Uterus (tissue), 4 donors: ENCODE results near the gene KCNK10. TPM values are rescaled to one million over a fixed set of nuclear protein-coding genes. Genes with fewer than 3 reads are reported as not detected.

Experiments
- DNase-seq, 2 donors: peaks; one replicate each; pipeline ENCODE4 v3.0.0-alpha.2; 2019 to 2020
- H3K27ac ChIP-seq, 2 donors: fragments of 200-600 bp; sonication (generic); 1 replicate in 1 of 2; 2 replicates in 1 of 2; pipeline ENCODE4 v1.5.1; 2016 to 2018
- H3K27me3 ChIP-seq, 2 donors: fragments of 200-600 bp; sonication (generic); one replicate each; pipeline ENCODE4 v1.5.1; 2018 to 2019; ENCODE audit warnings: control low read depth in 1 of 2
- H3K36me3 ChIP-seq, 2 donors: fragments of 200-600 bp; sonication (generic); one replicate each; pipeline ENCODE4 v1.5.1; 2019; ENCODE audit warnings: control low read depth in 1 of 2
- H3K4me1 ChIP-seq, 2 donors: fragments of 200-600 bp; sonication (generic); one replicate each; pipeline ENCODE4 v1.5.1; 2018 to 2019; ENCODE audit warnings: control low read depth in 1 of 2
- H3K4me3 ChIP-seq, 2 donors: fragments of 200-600 bp; sonication (generic); 1 replicate in 1 of 2; 2 replicates in 1 of 2; pipeline ENCODE4 v1.5.1; 2018 to 2019; ENCODE audit warnings: mild to moderate bottlenecking in 1 of 2
- H3K9me3 ChIP-seq, 2 donors: fragments of 200-600 bp; sonication (generic); one replicate each; pipeline ENCODE4 v1.5.1; 2019; ENCODE audit warnings: control low read depth in 1 of 2
- CTCF ChIP-seq, 4 experiments: fragments of 200-600 bp in 2 of 4; fragments of 450-650 bp in 2 of 4; sonication (generic) in 2 of 4; IDR thresholded peaks; one replicate each; pipeline ENCODE4 v1.5.1; 2016 to 2019; ENCODE audit warnings: antibody characterized with exemption in 4 of 4, mild to moderate bottlenecking in 2 of 4, moderate library complexity in 1 of 4
- POLR2A ChIP-seq, 2 donors: fragments of 450-650 bp; IDR thresholded peaks; one replicate each; pipeline ENCODE4 v1.6.1; 2016; ENCODE audit warnings: antibody characterized with exemption in 2 of 2, mild to moderate bottlenecking in 1 of 2, moderate library complexity in 1 of 2
- intact Hi-C: fragments of 100-400 bp; cut with DNase I; formaldehyde crosslinking; loops from one replicate; pipeline ENCODE4 v1.15.1; 2023; ENCODE audit warnings: low total_unique reads
- total RNA-seq, 4 donors: library from RNA; depleted of rRNA in 3 of 4; stranded (reverse); fragments of >200 nt in 3 of 4; gene quantifications; one replicate each; pipeline versions ENCODE4 v1.1.0 to v1.2.4, GENCODE V29; 2014 to 2023
- donor health status: DM: yes; HTN: yes; CAD: no.

Gene KCNK10
- total RNA-seq, 4 donors from 2014 or later, result 0.14 TPM; not detected in 3

- H3K36me3 ChIP-seq, result no peaks in the 10 kb centered on the region
- no peak for DNase-seq
- TF ChIP-seq POLR2A (IDR thresholded peaks at IDR 0.05), result no peak
- no peak for TF ChIP-seq CTCF (IDR thresholded peaks at IDR 0.05)
- H3K27ac ChIP-seq, result no peak overlapping the region
- no peak overlapping the region for H3K4me3 ChIP-seq
- H3K27me3 ChIP-seq, result no peaks in the 10 kb centered on the region
- intact Hi-C loops, result no loop called here
- no peaks in the 10 kb centered on the region for H3K9me3 ChIP-seq
- H3K4me1 ChIP-seq, result no peaks in the 10 kb centered on the region
Observed at GRCh38 chr14:88342980-88343379, 19.9 kb upstream of the KCNK10 start.

GRCh38 chr14:88340357-88340756 is 17.3 kb upstream of the KCNK10 start:
- no peak overlapping the region for H3K27ac ChIP-seq
- H3K27me3 ChIP-seq, result no peaks in the 10 kb centered on the region
- no peaks in the 10 kb centered on the region for H3K4me1 ChIP-seq
- no peak for DNase-seq
- no peak overlapping the region for H3K4me3 ChIP-seq
- TF ChIP-seq CTCF (IDR thresholded peaks at IDR 0.05) (no peak), POLR2A (IDR thresholded peaks at IDR 0.05) (no peak)
- no peaks in the 10 kb centered on the region for H3K36me3 ChIP-seq
- no peaks in the 10 kb centered on the region for H3K9me3 ChIP-seq
- intact Hi-C loops, result no loop called here

- Histone ChIP-seq H3K27ac (no peak overlapping the region), H3K4me1 (no peaks in the 10 kb centered on the region), H3K9me3 (no peaks in the 10 kb centered on the region), H3K36me3 (no peaks in the 10 kb centered on the region), H3K4me3 (no peak overlapping the region), H3K27me3 (peaks cover 0 to 5% of the 10 kb centered on the region in 2 donors)
- no peak for TF ChIP-seq POLR2A (IDR thresholded peaks at IDR 0.05)
- TF ChIP-seq CTCF (IDR thresholded peaks at IDR 0.05), result no peak
- intact Hi-C loops, result no loop called here
- no peak for DNase-seq
Observed at GRCh38 chr14:88333036-88333435, 10.0 kb upstream of the KCNK10 start.

- H3K27ac ChIP-seq, result no peak overlapping the region
- H3K27me3 ChIP-seq, result peaks cover 0 to 36% of the 10 kb centered on the region in 2 donors
- peaks cover 0 to 5% of the 10 kb centered on the region in 2 donors for H3K4me1 ChIP-seq
- H3K4me3 ChIP-seq, result no peak overlapping the region
- TF ChIP-seq POLR2A (IDR thresholded peaks at IDR 0.05), result no peak
- no peak for TF ChIP-seq CTCF (IDR thresholded peaks at IDR 0.05)
- no peak for DNase-seq
- H3K9me3 ChIP-seq, result no peaks in the 10 kb centered on the region
- intact Hi-C loops, result no loop called here
- H3K36me3 ChIP-seq, result no peaks in the 10 kb centered on the region
Observed at GRCh38 chr14:88327497-88327896, 4.4 kb upstream of the KCNK10 start.

GRCh38 chr14:88326352-88327103 is 3.5 kb upstream of the KCNK10 start:
- Histone ChIP-seq H3K27ac (no peak overlapping the region), H3K27me3 (peaks cover 0 to 36% of the 10 kb centered on the region in 2 donors)

More at GRCh38 chr14:88326352-88327103, 3.5 kb upstream of the KCNK10 start:
- Histone ChIP-seq H3K4me1 (peaks cover 0 to 5% of the 10 kb centered on the region in 2 donors), H3K9me3 (no peaks in the 10 kb centered on the region), H3K4me3 (no peak overlapping the region), H3K36me3 (no peaks in the 10 kb centered on the region)
- DNase-seq, result no peak
- intact Hi-C loops, result no loop called here
- no peak for TF ChIP-seq POLR2A (IDR thresholded peaks at IDR 0.05)
- TF ChIP-seq CTCF (IDR thresholded peaks at IDR 0.05), result no peak
